GM18909 (cell line): ENCODE data around the gene PRUNE1.
A peak's percentile ranks its signal among the peaks of the same experiment; 100 is the strongest.

Experiments used
- ATAC-seq: cut with Tn5 transposase; IDR thresholded peaks from one replicate; pipeline ENCODE4 v1.9.1; 2021; ENCODE audit warnings: mild to moderate bottlenecking; ENCODE audit not compliant: unreplicated experiment, poor library complexity

The PRUNE1 gene

DNA sequence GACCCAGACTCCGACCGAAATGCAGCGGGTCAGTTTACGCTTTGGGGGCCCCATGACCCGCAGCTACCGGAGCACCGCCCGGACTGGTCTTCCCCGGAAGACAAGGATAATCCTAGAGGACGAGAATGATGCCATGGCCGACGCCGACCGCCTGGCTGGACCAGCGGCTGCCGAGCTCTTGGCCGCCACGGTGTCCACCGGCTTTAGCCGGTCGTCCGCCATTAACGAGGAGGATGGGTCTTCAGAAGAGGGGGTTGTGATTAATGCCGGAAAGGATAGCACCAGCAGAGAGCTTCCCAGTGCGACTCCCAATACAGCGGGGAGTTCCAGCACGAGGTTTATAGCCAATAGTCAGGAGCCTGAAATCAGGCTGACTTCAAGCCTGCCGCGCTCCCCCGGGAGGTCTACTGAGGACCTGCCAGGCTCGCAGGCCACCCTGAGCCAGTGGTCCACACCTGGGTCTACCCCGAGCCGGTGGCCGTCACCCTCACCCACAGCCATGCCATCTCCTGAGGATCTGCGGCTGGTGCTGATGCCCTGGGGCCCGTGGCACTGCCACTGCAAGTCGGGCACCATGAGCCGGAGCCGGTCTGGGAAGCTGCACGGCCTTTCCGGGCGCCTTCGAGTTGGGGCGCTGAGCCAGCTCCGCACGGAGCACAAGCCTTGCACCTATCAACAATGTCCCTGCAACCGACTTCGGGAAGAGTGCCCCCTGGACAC is 39.8 kb downstream of the PRUNE1 start:
- ATAC-seq = peak; percentile 59

DNA sequence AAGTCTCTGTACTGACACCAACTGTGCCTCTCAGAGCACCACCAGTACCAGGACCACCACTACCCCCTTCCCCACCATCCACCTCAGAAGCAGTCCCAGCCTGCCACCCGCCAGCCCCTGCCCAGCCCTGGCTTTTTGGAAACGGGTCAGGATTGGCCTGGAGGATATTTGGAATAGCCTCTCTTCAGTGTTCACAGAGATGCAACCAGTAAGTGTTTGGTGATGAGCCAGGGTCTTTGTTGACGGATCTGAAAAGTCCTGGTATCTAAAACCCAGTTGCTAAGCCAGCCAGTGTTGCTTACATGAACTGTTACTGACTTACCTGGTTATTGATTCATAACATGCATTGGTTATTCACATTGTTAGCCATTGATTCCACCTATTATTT is 40.4 kb downstream of the PRUNE1 start:
- ATAC-seq = no peak

DNA sequence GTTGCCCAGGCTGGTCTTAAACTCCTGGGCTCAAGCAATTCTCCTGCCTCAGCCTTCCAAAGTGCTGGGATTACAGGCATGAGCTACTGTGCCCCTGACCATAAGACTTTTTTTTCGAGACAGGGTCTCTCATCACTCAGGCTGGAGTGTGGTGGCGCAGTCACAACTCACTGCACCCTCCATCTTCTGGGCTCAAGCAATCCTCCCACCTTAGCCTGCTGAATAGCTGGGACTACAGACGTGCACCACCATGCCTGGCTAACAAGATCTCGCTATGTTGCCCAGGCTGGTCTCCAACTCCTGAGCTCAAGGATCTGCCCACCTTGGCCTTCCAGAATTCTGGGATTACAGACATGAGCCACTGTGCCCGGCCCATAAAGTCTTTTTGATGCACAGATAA is 41.2 kb downstream of the PRUNE1 start:
- no peak for ATAC-seq

DNA sequence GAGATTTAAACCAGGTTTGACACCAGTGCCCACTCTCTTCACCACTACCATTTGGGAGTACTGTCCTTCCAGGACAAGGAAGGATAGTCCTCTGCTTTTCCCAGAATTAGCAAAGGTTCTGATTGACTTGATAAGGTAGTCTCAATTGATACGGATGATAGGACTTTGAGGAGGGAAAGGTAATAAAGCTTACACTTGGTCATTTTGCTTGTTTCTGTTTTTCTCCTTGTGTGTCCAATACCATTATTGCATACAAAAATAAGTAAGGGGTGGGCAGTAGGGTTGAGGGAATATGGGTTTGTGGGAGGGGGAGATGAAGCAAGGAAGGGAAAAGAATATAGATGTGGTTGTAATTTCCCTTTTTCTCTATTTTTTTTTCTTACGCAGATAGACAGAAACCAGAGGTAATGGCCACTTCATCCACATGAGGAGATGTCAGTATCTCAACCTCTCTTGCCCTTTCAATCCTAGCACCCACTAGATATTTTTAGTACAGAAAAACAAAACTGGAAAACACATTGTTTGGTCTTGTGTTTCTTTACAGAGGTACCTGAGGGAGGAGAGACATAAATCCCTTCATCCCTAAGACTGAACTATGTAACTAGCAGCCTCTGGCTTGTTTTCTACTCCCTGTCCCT is 41.9 kb downstream of the PRUNE1 start:
- ATAC-seq = no peak

DNA sequence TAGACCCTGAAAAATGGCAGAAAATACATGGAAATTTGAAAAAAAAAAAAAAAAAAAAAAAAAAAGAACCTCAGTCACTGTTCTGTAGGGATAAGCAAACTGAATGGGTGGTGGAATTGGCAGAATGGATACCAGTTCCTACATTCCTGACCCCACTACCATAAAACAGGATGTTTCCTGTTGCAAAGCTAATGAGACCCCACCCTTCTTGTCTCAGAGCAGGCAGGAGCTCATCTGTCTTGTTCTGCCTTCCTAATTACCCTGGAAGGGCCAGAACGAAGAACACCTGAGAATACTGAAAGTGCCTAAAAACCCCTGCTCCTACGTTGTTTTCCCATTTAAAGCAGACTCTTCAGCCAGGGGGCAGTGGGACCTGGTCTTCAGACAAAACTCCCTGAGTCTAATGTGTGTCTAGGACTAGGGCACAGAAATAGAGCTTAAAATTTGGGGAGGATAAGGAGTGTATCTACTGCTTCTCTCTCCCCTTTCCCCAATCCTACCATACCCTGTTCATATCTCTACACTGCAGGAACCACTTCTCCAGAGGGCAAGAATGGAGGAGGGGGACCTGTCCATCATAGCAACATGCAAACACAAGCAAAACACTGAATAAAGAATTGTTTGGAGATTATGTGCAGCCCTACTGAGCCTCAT is 43.2 kb downstream of the PRUNE1 start:
- no peak for ATAC-seq

DNA sequence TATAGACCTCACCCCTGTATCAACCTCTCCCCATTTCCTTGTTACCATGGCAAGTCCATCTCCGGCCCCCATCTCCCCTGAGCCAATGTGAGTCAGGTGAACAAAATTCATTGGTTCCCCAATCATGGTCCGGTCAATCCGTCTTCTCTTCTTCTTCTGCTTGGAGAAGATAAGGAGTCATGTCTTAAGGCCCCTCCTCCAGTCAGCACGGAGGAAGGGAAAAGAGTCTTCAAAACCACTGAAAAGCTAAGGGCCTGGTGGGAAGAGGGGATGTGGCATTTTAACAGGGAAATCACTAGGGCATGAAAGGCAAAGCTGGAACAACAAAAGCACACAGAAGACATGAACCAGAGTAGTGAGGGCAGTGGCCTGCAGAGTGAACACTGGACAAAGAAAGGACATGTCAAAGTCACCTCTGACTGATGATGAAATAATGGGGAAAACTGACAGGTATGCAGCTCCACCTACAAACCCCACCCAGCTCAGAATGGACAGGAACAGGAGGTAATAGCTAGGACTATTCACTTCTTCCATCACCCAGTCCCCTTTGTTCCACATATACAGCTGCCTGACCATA is 46.8 kb downstream of the PRUNE1 start:
- no peak for ATAC-seq

DNA sequence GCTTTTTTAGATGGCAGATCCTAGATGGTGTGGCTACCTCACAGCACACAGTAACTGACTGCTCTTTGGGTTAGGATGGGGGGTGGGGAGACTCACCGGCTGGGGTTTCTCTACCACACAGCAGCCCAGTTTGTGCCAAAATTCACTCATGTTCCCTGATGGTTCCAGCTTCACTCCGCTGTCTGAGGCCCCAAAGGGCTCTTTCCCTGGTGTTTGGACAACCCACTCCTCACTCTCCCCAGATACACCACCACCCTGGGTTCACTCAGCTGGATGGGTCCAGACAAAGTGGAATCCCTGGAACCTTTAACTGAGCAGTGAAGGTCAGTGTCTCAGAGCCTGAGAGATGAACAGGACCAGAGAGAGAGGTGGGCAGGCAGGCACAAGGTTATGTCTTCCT is 47.3 kb downstream of the PRUNE1 start:
- ATAC-seq = no peak

DNA sequence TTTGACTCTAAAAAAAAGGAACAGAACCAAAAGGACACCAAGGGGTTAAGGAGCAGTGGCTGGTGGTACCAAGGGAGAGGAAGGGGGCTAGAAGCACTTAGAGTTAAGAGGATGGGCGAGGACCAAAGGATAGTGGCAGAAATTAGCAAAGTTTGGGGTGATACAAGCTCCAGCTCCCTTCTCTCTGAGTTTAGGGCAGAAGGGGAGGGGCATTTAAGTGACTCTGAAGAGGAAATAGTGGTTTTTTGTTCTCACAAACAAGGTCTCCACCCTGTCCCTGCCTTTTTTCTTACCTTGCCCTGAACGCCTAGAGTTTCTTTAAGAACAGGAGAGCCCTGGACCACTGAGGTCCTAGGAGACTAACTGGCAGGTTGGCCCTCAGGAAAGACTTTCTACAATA is 47.9 kb downstream of the PRUNE1 start:
- ATAC-seq = no peak

DNA sequence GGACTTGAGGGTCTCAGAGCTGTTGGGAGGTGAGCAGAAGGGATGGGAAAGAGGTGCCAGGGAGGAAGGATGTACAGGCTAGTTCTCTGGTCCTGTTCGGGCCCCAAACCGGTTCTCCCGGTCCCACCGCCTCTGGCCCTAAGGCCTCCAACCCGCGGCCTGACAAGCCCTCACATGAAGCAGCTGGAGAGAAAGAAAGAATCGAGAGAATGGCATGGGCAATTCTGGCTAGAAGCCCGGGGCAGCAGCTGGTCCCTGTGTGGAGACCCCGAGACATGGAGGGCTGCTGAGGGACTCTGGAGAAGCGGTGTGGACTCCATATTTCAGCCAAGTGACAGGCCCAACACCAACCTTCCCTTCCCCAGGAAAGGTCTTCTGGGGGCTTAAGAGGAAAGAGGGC is 50.4 kb downstream of the PRUNE1 start:
- no peak for ATAC-seq

DNA sequence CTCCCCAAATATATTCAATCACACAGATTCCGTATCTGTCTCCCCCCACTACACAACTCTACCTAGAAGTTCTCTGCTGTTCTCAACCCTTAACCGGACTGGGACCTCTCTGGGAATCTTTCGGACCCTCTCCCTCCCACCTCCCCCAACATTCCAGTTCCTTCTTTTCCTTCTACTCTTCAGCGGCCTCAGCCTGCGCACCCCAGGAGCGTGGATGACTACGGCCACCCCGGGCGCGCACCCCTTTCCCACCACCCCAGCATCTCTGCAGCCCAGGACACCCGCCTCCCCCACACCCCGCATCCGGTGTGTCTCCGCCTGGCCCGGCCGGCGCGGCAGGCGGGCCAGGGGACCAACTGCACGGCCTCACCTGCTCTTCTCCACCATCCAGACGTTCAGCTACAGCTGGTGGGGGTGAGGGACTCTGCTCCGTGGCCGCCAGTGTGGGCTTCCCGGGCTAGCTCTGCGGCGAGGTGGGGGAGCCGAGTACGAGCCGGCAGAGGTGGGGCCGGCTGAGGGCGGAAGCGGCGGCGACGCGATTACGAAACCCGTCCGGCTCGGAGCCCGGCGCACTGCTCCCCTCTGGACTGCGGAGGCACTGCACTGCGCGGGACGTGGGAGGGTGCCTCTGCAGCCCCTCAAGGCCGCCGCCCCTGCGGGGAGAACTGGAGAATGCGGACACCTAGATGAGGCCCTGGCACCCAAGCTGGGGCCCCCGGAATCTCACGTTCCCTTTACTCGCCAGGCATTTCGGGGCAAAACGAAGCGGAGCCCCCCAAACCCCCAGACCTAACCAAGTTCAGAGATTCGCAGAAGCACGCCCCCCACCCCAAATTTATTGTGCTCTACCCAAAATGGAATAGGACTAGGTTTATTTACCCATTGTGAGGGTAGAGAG is 51.1 kb downstream of the PRUNE1 start, which contains the start of gene CDC42SE1:
TSS of gene CDC42SE1 (minus strand) at position 514 of the 898 bp plus-strand sequence. CDS start 3,892 bp downstream, outside the sequence.
- ATAC-seq = peak; percentile 84

DNA sequence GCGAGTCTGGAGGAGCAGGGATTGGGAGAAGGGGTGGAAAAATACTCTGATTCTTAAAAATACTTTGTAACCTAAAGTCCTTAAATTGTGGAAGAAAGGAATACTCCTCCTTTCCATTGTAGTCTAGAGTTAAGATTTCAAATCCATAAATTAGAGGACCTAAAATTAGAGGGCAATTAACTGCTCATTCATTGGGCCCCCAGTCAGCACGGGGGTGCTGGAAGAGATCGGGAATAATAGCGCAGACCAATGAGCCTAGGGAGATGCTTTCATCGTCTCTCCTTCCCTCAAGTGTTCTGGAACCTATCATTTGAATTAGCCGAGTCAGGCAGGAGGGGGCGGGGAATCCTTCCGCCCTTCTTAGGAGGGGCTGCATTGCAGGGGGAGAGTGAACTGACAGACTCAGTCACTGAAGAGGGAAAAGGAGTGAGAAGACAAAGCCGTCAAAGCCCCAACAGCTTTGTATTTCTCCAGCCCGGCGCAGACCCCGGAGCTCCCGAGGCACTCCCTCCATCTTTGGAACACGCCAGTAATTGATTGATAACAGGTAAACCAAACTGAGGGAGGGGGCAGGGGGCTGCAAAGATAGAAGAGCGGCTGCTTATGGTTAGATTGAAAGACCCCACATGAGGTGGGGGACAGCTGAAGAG is 51.9 kb downstream of the PRUNE1 start, which contains the start of gene MLLT11:
TSS of gene MLLT11 (plus strand) at position 391 of the 650 bp plus-strand sequence. CDS start 6,828 bp downstream, outside the sequence.
- no peak for ATAC-seq

DNA sequence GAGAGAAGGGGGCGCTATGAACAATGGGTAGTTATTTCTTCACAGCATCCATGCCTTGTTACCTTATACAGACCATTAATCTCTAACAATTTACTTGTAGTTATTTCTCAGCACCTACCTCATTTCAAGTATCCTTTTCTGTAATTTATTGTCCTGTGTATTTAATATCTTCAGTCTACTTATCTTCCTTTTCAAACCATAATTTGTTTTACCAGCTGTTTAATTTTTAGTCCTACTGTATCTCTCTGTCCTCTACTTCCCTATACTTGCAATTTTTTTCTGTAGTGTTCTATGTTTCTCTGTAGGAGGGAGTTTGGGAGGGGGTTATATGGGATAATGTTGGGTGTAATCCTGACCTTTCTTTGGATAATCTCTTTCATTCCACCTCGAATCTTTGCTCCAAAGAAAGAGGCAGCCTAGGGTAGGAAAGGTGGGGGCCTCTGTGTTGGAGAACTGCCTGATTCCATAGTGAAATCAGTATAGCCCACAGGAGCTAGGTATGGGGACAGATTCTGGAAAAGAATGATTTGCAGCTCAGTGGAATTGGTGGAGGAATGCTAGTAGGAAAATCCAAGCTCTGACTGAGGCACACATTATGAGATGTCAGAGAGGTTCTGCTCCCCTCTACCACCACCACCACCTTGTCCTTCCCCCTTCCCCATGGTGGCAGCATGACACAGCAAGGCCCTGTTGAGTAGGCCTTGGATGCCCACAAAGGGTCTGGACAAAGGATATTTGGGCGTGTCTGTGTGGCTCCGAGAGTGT is 52.6 kb downstream of the PRUNE1 start:
- no peak for ATAC-seq

DNA sequence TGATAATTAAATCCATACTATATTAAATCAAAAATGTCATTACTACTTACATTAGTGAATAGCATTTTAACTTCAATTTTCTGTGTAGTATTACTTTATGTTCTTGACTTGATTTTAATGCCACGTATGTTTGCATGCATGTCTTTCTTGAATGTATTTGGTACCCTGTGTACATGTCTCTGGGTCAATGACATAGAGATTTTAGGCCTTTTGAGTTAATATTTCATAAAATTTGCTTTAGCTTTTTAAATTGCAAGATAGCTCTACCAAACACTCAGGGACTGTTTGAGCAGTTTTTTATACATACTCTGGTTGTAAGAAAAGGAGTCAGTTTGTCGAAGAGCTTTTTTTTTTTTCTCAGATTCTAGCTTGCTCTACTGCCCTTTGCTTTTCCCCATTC is 53.5 kb downstream of the PRUNE1 start:
- no peak for ATAC-seq

DNA sequence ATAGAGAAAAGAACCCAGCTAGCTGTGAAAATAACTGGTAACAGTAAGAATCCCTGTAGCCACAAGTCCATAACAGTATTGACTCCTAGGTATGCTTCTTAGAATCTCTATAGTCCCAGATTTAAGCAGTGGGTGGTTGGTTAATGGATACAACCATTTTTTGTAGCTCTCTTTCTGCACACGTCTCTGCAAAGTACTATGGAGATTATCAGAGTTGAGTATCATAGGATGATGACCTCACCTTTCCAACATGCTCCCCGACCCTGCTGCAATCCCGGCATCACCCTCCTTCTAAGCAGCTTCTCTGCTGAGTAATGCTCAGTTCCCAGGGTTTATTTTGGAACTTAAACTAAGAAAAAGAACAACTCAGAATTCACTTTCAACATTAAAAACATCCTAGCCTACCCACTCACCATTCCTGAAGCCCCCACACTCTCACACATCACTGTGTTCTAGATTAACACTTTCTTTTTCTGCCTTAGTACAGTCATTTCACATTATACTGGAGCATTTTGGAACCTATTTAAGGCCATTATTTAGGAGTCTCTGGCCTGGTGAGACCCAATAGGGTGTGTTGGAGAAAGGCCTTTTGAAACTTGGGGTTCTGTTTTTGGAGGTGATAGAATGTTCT is 54.6 kb downstream of the PRUNE1 start:
- no peak for ATAC-seq

DNA sequence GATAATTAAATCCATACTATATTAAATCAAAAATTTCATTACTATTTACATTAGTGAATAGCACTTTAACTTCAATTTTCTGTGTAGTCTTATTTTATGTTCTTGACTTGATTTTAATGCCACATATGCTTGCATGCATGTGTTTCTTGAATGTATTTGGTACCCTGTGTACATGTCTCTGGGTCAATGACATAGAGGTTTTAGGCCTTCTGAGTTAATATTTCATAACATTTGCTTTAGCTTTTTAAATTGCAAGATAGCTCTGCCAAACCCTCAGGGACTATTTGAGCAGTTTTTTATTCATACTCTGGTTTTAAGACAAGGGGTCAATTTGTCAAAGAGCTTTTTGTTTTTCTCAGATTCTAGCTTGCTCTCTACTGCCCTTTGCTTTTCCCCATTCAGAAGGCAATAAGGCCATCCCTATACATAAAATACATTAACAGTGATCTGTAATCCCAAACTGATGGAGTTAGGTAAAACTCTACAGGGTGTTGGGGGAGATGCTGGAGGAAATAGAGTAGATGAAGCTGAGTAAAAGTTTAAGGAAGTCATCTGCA is 56.9 kb downstream of the PRUNE1 start:
- ATAC-seq = no peak

DNA sequence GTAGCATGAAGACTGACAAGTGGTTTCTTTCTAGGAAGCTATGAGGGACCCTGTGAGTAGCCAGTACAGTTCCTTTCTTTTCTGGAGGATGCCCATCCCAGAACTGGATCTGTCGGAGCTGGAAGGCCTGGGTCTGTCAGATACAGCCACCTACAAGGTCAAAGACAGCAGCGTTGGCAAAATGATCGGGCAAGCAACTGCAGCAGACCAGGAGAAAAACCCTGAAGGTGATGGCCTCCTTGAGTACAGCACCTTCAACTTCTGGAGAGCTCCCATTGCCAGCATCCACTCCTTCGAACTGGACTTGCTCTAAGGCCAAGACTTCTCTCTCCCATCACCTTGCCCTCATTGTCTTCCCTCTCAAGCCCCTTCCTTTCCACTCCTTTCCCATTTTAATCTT is 58.9 kb downstream of the PRUNE1 start:
- ATAC-seq = no peak

DNA sequence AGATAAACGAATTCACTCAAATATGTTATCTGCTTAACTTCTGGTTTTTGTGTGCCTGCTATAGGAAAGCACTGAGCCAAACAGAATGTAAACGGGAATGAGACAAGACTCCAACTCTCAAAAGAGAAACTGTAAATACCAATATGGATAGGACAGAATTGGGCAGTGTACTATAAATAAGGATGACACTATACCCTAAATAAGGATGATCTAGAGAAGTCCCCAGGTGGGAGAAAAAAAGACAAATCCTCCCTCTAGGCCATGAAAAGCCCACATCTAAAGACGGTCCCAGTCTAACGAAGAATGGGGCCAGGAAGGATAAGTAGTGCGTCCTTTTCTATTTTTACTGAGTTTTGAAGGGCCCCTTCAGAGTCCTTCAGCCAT is 60.8 kb downstream of the PRUNE1 start:
- no peak for ATAC-seq
